NCI-H345 treated with DMSO at 0.1 percent for 48 hours (cell line): ENCODE results near the gene SRPRA.

Experiments used
- DNase-seq: peaks from one replicate; lab custom pipeline; 2025; ENCODE audit not compliant: unreplicated experiment; lab: John Stamatoyannopoulos, UW

Gene SRPRA

GRCh38 chr11:126231725-126232459, 36.8 kb downstream of the SRPRA start:
- no peak for DNase-seq

- no peak for DNase-seq
These were observed 38.7 kb downstream of the SRPRA start for GRCh38 chr11:126229858-126230540.

GRCh38 chr11:126226334-126227084, 42.2 kb downstream of the SRPRA start:
- no peak for DNase-seq

GRCh38 chr11:126225295-126225665, 43.4 kb downstream of the SRPRA start:
- no peak for DNase-seq

GRCh38 chr11:126224647-126225294, 43.9 kb downstream of the SRPRA start:
- DNase-seq = no peak

- DNase-seq = no peak
These were observed 49.1 kb downstream of the SRPRA start for GRCh38 chr11:126219547-126219946.

GRCh38 chr11:126217491-126217890, 51.2 kb downstream of the SRPRA start:
- no peak for DNase-seq

- DNase-seq = no peak
These were observed 52.0 kb downstream of the SRPRA start for GRCh38 chr11:126216526-126217305.

- no peak for DNase-seq
These were observed 53.9 kb downstream of the SRPRA start for GRCh38 chr11:126214841-126215240.

GRCh38 chr11:126214441-126214840, 54.3 kb downstream of the SRPRA start:
- no peak for DNase-seq
